Type B pancreatic cell (in vitro differentiated cells): ENCODE data around the gene FGD6. TPM values are rescaled to one million over a fixed set of nuclear protein-coding genes. Genes with fewer than 3 reads are reported as not detected.

ENCODE experiments used
- DNase-seq: peaks from one replicate; pipeline ENCODE4 v3.0.0; 2021; ENCODE audit warnings: mixed read lengths; ENCODE audit not compliant: unreplicated experiment; ENCODE audit errors: extremely low spot score
- H3K27ac Mint-ChIP-seq: 2 replicates; pipeline ENCODE4 v1.8.0; 2021; ENCODE audit warnings: mild to moderate bottlenecking, mixed read lengths
- H3K27me3 Mint-ChIP-seq: 2 replicates; pipeline ENCODE4 v1.8.0; 2021; ENCODE audit warnings: mixed read lengths
- H3K36me3 Mint-ChIP-seq: 2 replicates; pipeline ENCODE4 v1.8.0; 2021; ENCODE audit warnings: mixed read lengths
- H3K4me1 Mint-ChIP-seq: one replicate; pipeline ENCODE4 v1.8.0; 2021; ENCODE audit warnings: mixed read lengths; ENCODE audit not compliant: unreplicated experiment
- H3K4me3 Mint-ChIP-seq: 2 replicates; pipeline ENCODE4 v1.8.0; 2021; ENCODE audit warnings: mild to moderate bottlenecking, mixed read lengths
- H3K9me3 Mint-ChIP-seq: 2 replicates; pipeline ENCODE4 v1.8.0; 2021; ENCODE audit warnings: mixed read lengths
- CTCF ChIP-seq: fragments of 200-600 bp; sonication (generic); conservative IDR thresholded peaks from 2 replicates; pipeline ENCODE4 v1.5.0; 2021; ENCODE audit warnings: antibody characterized with exemption, mild to moderate bottlenecking
- total RNA-seq: library from RNA; stranded (reverse); gene quantifications from 2 replicates; pipeline ENCODE4 v1.2.1, GENCODE V29; 2021; ENCODE audit warnings: low replicate concordance

Gene FGD6
- total RNA-seq, 1 donor from 2014 or later: 27.5 TPM

- no peak for DNase-seq
- no peak for TF ChIP-seq CTCF
- H3K4me1 Mint-ChIP-seq: no peaks in the 10 kb centered on the region
- H3K27ac Mint-ChIP-seq: no peak overlapping the region
- H3K27me3 Mint-ChIP-seq: no peaks in the 10 kb centered on the region
- H3K4me3 Mint-ChIP-seq: no peak overlapping the region
- peaks cover 37% of the 10 kb centered on the region for H3K36me3 Mint-ChIP-seq
- H3K9me3 Mint-ChIP-seq: no peaks in the 10 kb centered on the region
Observed at GRCh38 chr12:95259368-95259767, 42.1 kb upstream of the FGD6 start.

- Mint-ChIP-seq H3K9me3 (no peaks in the 10 kb centered on the region), H3K27ac (no peak overlapping the region), H3K4me3 (no peak overlapping the region), H3K27me3 (no peaks in the 10 kb centered on the region), H3K4me1 (no peaks in the 10 kb centered on the region), H3K36me3 (peaks cover 37% of the 10 kb centered on the region)
- no peak for DNase-seq
- no peak for TF ChIP-seq CTCF
Observed at GRCh38 chr12:95258803-95259202, 41.5 kb upstream of the FGD6 start.

- H3K4me1 Mint-ChIP-seq: no peaks in the 10 kb centered on the region
- H3K36me3 Mint-ChIP-seq: peaks cover 42% of the 10 kb centered on the region
- no peak for DNase-seq
- H3K27ac Mint-ChIP-seq: no peak overlapping the region
- H3K27me3 Mint-ChIP-seq: no peaks in the 10 kb centered on the region
- TF ChIP-seq CTCF: no peak
- no peak overlapping the region for H3K4me3 Mint-ChIP-seq
- no peaks in the 10 kb centered on the region for H3K9me3 Mint-ChIP-seq
Observed at GRCh38 chr12:95258151-95258550, 40.9 kb upstream of the FGD6 start.

- H3K4me1 Mint-ChIP-seq: no peaks in the 10 kb centered on the region
- no peak overlapping the region for H3K4me3 Mint-ChIP-seq
- DNase-seq: no peak
- no peak for TF ChIP-seq CTCF
- H3K27ac Mint-ChIP-seq: no peak overlapping the region
- H3K36me3 Mint-ChIP-seq: peaks cover 41% of the 10 kb centered on the region
- no peaks in the 10 kb centered on the region for H3K27me3 Mint-ChIP-seq
- H3K9me3 Mint-ChIP-seq: no peaks in the 10 kb centered on the region
Observed at GRCh38 chr12:95257541-95257940, 40.3 kb upstream of the FGD6 start.

- no peaks in the 10 kb centered on the region for H3K27me3 Mint-ChIP-seq
- H3K4me3 Mint-ChIP-seq: no peak overlapping the region
- H3K4me1 Mint-ChIP-seq: peaks cover 20% of the 10 kb centered on the region
- no peak for DNase-seq
- no peaks in the 10 kb centered on the region for H3K9me3 Mint-ChIP-seq
- TF ChIP-seq CTCF: no peak
- peaks cover 45% of the 10 kb centered on the region for H3K36me3 Mint-ChIP-seq
- H3K27ac Mint-ChIP-seq: no peak overlapping the region
Observed at GRCh38 chr12:95253386-95253785, 36.1 kb upstream of the FGD6 start.
